ENCODE data around the gene RC3H2.

RC3H2 gene

DNA sequence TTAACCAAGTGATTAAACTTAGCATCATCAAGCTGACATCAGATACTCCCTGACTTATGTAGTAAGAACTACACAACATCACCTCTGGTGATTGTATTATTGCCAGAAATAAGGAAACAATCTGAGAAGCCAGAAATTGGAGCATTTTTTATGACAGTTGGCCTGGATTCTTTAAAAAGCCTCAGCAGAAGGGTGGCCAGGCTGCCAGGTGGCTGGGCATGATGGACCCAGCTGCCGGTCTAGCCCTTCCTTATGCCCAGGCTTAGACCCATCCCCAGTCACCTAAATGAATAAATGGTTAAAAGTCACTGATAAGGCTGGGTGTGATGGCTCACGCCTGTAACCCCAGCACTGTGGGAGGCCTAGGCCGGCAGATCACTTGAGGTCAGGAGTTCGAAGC lies 92.4 kb downstream of the RC3H2 start:
- peaks cover under 1 to 19% of the 10 kb centered on the region in 2 experiments; a peak in 2 of 3 replicates for H3K36me3 ChIP-seq (ENCODE audit: control insufficient read depth in 2 of 2, insufficient read depth in 1 of 2, low read length in 2 of 2)
- no peaks in the 10 kb centered on the region for H3K9me3 ChIP-seq (ENCODE audit: control insufficient read depth, insufficient read depth, low read depth, low read length)
- H3K4me3 ChIP-seq (ENCODE audit: low read depth, low read length) = no peak overlapping the region
- CTCF ChIA-PET = interaction anchor here (3.2 to 6.3 kb wide), 2 partner anchors 314 to 349 kb away, joined by 17 to 77 read pairs; no protein-coding TSS in a partner anchor
- TF ChIP-seq ZNF354C (tag by site-specific recombination; IDR thresholded peaks at IDR 0.05; ENCODE audit: borderline replicate concordance, low read depth) (no peak), ZNF2 (tag by site-specific recombination; IDR thresholded peaks at IDR 0.05) (no peak), MEIS1 (CRISPR knock-in tag; IDR thresholded peaks at IDR 0.05; ENCODE audit: borderline replicate concordance) (no peak), ZNF184 (tag by site-specific recombination; IDR thresholded peaks at IDR 0.05) (no peak), KLF9 (tag by site-specific recombination; IDR thresholded peaks at IDR 0.05; ENCODE audit: low read depth) (no peak), IKZF3 (tag by site-specific recombination; IDR thresholded peaks at IDR 0.05) (no peak), MYNN (tag by site-specific recombination; IDR thresholded peaks at IDR 0.05; ENCODE audit: borderline replicate concordance) (no peak), ZNF155 (tag by site-specific recombination; IDR thresholded peaks at IDR 0.05) (no peak), GLI4 (tag by site-specific recombination; IDR thresholded peaks at IDR 0.05) (no peak), ZNF391 (tag by site-specific recombination; IDR thresholded peaks at IDR 0.05; ENCODE audit: borderline replicate concordance, low read depth) (no peak), GFI1B (tag by site-specific recombination; IDR thresholded peaks at IDR 0.05) (no peak), ZNF548 (tag by site-specific recombination; IDR thresholded peaks at IDR 0.05) (no peak), WT1 (tag by site-specific recombination; IDR thresholded peaks at IDR 0.05) (no peak), EGR2 (tag by site-specific recombination; IDR thresholded peaks at IDR 0.05; ENCODE audit: low read depth) (no peak), ZNF214 (tag by site-specific recombination; IDR thresholded peaks at IDR 0.05; ENCODE audit: borderline replicate concordance) (no peak), YY1 (tag by site-specific recombination; IDR thresholded peaks at IDR 0.05) (no peak)
- TF ChIP-seq, protein P1, sequence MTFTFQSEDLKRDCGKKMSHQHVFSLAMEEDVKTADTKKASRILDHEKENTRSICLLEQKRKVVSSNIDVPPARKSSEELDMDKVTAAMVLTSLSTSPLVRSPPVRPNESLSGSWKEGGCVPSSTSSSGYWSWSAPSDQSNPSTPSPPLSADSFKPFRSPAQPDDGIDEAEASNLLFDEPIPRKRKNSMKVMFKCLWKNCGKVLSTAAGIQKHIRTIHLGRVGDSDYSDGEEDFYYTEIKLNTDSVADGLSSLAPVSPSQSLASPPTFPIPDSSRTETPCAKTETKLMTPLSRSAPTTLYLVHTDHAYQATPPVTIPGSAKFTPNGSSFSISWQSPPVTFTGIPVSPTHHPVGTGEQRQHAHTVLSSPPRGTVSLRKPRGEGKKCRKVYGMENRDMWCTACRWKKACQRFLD (tag by site-specific recombination; IDR thresholded peaks at IDR 0.05) = no peak
- TF ChIP-seq, protein P2, sequence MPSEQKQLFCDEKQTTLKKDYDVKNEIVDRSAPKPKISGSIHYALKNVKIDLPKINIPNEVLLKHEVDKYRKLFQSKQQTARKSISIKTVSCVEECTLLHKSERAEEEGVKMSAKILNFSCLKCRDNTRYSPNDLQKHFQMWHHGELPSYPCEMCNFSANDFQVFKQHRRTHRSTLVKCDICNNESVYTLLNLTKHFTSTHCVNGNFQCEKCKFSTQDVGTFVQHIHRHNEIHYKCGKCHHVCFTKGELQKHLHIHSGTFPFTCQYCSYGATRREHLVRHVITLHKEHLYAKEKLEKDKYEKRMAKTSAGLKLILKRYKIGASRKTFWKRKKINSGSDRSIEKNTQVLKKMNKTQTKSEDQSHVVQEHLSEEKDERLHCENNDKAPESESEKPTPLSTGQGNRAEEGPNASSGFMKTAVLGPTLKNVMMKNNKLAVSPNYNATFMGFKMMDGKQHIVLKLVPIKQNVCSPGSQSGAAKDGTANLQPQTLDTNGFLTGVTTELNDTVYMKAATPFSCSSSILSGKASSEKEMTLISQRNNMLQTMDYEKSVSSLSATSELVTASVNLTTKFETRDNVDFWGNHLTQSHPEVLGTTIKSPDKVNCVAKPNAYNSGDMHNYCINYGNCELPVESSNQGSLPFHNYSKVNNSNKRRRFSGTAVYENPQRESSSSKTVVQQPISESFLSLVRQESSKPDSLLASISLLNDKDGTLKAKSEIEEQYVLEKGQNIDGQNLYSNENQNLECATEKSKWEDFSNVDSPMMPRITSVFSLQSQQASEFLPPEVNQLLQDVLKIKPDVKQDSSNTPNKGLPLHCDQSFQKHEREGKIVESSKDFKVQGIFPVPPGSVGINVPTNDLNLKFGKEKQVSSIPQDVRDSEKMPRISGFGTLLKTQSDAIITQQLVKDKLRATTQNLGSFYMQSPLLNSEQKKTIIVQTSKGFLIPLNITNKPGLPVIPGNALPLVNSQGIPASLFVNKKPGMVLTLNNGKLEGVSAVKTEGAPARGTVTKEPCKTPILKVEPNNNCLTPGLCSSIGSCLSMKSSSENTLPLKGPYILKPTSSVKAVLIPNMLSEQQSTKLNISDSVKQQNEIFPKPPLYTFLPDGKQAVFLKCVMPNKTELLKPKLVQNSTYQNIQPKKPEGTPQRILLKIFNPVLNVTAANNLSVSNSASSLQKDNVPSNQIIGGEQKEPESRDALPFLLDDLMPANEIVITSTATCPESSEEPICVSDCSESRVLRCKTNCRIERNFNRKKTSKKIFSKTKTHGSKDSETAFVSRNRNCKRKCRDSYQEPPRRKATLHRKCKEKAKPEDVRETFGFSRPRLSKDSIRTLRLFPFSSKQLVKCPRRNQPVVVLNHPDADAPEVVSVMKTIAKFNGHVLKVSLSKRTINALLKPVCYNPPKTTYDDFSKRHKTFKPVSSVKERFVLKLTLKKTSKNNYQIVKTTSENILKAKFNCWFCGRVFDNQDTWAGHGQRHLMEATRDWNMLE (tag by site-specific recombination; conservative IDR thresholded peaks at IDR 0.05; ENCODE audit: low read depth) = no peak
- TF ChIP-seq, protein P3, sequence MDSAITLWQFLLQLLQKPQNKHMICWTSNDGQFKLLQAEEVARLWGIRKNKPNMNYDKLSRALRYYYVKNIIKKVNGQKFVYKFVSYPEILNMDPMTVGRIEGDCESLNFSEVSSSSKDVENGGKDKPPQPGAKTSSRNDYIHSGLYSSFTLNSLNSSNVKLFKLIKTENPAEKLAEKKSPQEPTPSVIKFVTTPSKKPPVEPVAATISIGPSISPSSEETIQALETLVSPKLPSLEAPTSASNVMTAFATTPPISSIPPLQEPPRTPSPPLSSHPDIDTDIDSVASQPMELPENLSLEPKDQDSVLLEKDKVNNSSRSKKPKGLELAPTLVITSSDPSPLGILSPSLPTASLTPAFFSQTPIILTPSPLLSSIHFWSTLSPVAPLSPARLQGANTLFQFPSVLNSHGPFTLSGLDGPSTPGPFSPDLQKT (IDR thresholded peaks at IDR 0.05; ENCODE audit: borderline replicate concordance, low read depth, low read length) = no peak
- no peak overlapping the region for H3K27ac ChIP-seq (ENCODE audit: extremely low read depth, low read depth, low read length)
- POLR2A ChIA-PET = no interaction called here
- H3K4me1 ChIP-seq (ENCODE audit: control insufficient read depth, insufficient read depth, low read length) = no peaks in the 10 kb centered on the region
